Measurements from ENCODE around the gene DPEP1. TPM values are rescaled to one million over a fixed set of nuclear protein-coding genes. Genes with fewer than 3 reads are reported as not detected.
A peak's percentile ranks its signal among the peaks of the same experiment; 100 is the strongest.
"Not testable (repeated sequence)": the region's sequence is repeated elsewhere in the genome, so short reads cannot be mapped to it uniquely, and the experiment has no call there.

DPEP1 gene
- total RNA-seq, 1 donor: 0.36 TPM

GRCh38 chr16:89658221-89658879 lies 44.9 kb downstream of the DPEP1 start:
- TF ChIP-seq, protein P1, sequence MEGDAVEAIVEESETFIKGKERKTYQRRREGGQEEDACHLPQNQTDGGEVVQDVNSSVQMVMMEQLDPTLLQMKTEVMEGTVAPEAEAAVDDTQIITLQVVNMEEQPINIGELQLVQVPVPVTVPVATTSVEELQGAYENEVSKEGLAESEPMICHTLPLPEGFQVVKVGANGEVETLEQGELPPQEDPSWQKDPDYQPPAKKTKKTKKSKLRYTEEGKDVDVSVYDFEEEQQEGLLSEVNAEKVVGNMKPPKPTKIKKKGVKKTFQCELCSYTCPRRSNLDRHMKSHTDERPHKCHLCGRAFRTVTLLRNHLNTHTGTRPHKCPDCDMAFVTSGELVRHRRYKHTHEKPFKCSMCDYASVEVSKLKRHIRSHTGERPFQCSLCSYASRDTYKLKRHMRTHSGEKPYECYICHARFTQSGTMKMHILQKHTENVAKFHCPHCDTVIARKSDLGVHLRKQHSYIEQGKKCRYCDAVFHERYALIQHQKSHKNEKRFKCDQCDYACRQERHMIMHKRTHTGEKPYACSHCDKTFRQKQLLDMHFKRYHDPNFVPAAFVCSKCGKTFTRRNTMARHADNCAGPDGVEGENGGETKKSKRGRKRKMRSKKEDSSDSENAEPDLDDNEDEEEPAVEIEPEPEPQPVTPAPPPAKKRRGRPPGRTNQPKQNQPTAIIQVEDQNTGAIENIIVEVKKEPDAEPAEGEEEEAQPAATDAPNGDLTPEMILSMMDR (IDR thresholded peaks at IDR 0.05; ENCODE audit: extremely low read depth, low read depth, low read length): no peak
- H3K79me2 ChIP-seq (ENCODE audit: insufficient read depth, low read length): peaks cover 63% of the 10 kb centered on the region
- H3K4me3 ChIP-seq (ENCODE audit: insufficient read depth, low read length): peak overlapping the region; percentile 94
- peaks cover 14% of the 10 kb centered on the region for H3K4me1 ChIP-seq (ENCODE audit: insufficient read depth, low read length)
- H3K4me2 ChIP-seq (ENCODE audit: insufficient read depth, low read length): peak overlapping the region; percentile 99
- H2AFZ ChIP-seq (ENCODE audit: low read length): peak overlapping the region; percentile 96
- peak; percentile 91 for DNase-seq (ENCODE audit: insufficient read length, low spot score, missing footprints)
- peak overlapping the region; percentile 52 for H3K27ac ChIP-seq (ENCODE audit: low read depth, low read length)
- peaks cover 13% of the 10 kb centered on the region for H4K20me1 ChIP-seq (ENCODE audit: insufficient read depth, low read length)
- H3K27me3 ChIP-seq (ENCODE audit: insufficient read depth, low read length): no peaks in the 10 kb centered on the region
- H3K9me3 ChIP-seq (ENCODE audit: low read depth, low read length): no peaks in the 10 kb centered on the region
- H3K36me3 ChIP-seq (ENCODE audit: insufficient read depth, low read length): peaks cover 13% of the 10 kb centered on the region

GRCh38 chr16:89660146-89660545 lies 46.7 kb downstream of the DPEP1 start:
- Histone ChIP-seq H3K79me2 (ENCODE audit: insufficient read depth, low read length) (peaks cover 49% of the 10 kb centered on the region), H2AFZ (ENCODE audit: low read length) (no peak overlapping the region), H3K27me3 (ENCODE audit: insufficient read depth, low read length) (no peaks in the 10 kb centered on the region), H3K4me1 (ENCODE audit: insufficient read depth, low read length) (peaks cover 14% of the 10 kb centered on the region), H3K27ac (ENCODE audit: low read depth, low read length) (no peak overlapping the region), H4K20me1 (ENCODE audit: insufficient read depth, low read length) (peaks cover 4% of the 10 kb centered on the region), H3K4me2 (ENCODE audit: insufficient read depth, low read length) (no peak overlapping the region), H3K4me3 (ENCODE audit: insufficient read depth, low read length) (no peak overlapping the region), H3K9me3 (ENCODE audit: low read depth, low read length) (no peaks in the 10 kb centered on the region), H3K36me3 (ENCODE audit: insufficient read depth, low read length) (peaks cover 8% of the 10 kb centered on the region)
- TF ChIP-seq, protein P1 (IDR thresholded peaks at IDR 0.05; ENCODE audit: extremely low read depth, low read depth, low read length): no peak
- no peak for DNase-seq (ENCODE audit: insufficient read length, low spot score, missing footprints)

- no peak overlapping the region for H3K4me3 ChIP-seq (ENCODE audit: insufficient read depth, low read length)
- no peak overlapping the region for H2AFZ ChIP-seq (ENCODE audit: low read length)
- H3K27me3 ChIP-seq (ENCODE audit: insufficient read depth, low read length): no peaks in the 10 kb centered on the region
- peaks cover 39% of the 10 kb centered on the region for H3K79me2 ChIP-seq (ENCODE audit: insufficient read depth, low read length)
- no peaks in the 10 kb centered on the region for H4K20me1 ChIP-seq (ENCODE audit: insufficient read depth, low read length)
- no peak overlapping the region for H3K4me2 ChIP-seq (ENCODE audit: insufficient read depth, low read length)
- H3K27ac ChIP-seq (ENCODE audit: low read depth, low read length): no peak overlapping the region
- TF ChIP-seq, protein P1 (IDR thresholded peaks at IDR 0.05; ENCODE audit: extremely low read depth, low read depth, low read length): no peak
- peaks cover 8% of the 10 kb centered on the region for H3K36me3 ChIP-seq (ENCODE audit: insufficient read depth, low read length)
- peaks cover 14% of the 10 kb centered on the region for H3K4me1 ChIP-seq (ENCODE audit: insufficient read depth, low read length)
- no peak for DNase-seq (ENCODE audit: insufficient read length, low spot score, missing footprints)
- H3K9me3 ChIP-seq (ENCODE audit: low read depth, low read length): no peaks in the 10 kb centered on the region
These were observed 47.8 kb downstream of the DPEP1 start for GRCh38 chr16:89661215-89661614.

DNA sequence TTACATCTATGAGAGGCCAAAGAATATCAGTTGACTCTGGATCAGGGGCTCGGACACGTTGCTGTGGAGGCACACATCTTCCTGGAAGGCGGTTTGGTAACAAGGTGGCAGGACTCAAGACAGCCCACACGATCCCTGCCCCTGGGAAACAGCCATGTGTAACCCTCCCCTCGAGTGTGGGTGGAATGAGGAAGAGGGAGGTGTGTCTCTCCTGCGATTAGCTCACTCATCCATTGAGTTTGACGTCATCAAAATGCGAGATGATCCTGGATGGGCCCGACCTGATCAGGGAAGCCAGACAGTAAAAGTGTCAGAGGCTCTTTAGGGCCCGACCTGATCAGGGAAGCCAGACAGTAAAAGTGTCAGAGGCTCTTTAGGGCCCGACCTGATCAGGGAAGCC lies 50.8 kb downstream of the DPEP1 start:
- not testable (repeated sequence) for H3K9me3 ChIP-seq (ENCODE audit: low read depth, low read length); H3K4me2 ChIP-seq (ENCODE audit: insufficient read depth, low read length); H3K36me3 ChIP-seq (ENCODE audit: insufficient read depth, low read length); H3K27me3 ChIP-seq (ENCODE audit: insufficient read depth, low read length); H3K4me3 ChIP-seq (ENCODE audit: insufficient read depth, low read length); H3K27ac ChIP-seq (ENCODE audit: low read depth, low read length); DNase-seq (ENCODE audit: insufficient read length, low spot score, missing footprints); H3K4me1 ChIP-seq (ENCODE audit: insufficient read depth, low read length); H4K20me1 ChIP-seq (ENCODE audit: insufficient read depth, low read length); H2AFZ ChIP-seq (ENCODE audit: low read length)
- peaks cover 13% of the 10 kb centered on the region for H3K79me2 ChIP-seq (ENCODE audit: insufficient read depth, low read length)

Measured in osteoblast (primary cell).